Muscle layer of colon (tissue), 2 donors: Measurements from ENCODE around the gene ADCY7.

Experiments
- H3K27ac ChIP-seq: one replicate; pipeline ENCODE4 v1.7.0; 2013; ENCODE audit warnings: low read depth, mild to moderate bottlenecking, low read length, moderate library complexity
- H3K27me3 ChIP-seq, 2 donors: one replicate each; pipeline ENCODE4 v1.7.0; 2013; ENCODE audit warnings: low read length in 2 of 2, mild to moderate bottlenecking in 2 of 2; ENCODE audit not compliant: insufficient read depth in 2 of 2, control insufficient read depth in 1 of 2
- H3K36me3 ChIP-seq: one replicate; pipeline ENCODE4 v1.7.0; 2013; ENCODE audit warnings: mild to moderate bottlenecking, low read length; ENCODE audit not compliant: insufficient read depth
- H3K4me1 ChIP-seq: one replicate; pipeline ENCODE4 v1.7.0; 2013; ENCODE audit warnings: mild to moderate bottlenecking, low read length; ENCODE audit not compliant: insufficient read depth
- H3K4me3 ChIP-seq, 2 donors: one replicate each; pipeline ENCODE4 v1.7.0; 2013; ENCODE audit warnings: low read length in 2 of 2, low read depth in 1 of 2, mild to moderate bottlenecking in 1 of 2, moderate library complexity in 1 of 2
- H3K9ac ChIP-seq: one replicate; pipeline ENCODE4 v1.7.0; 2013; ENCODE audit warnings: low read length
- H3K9me3 ChIP-seq: one replicate; pipeline ENCODE4 v1.7.0; 2013; ENCODE audit warnings: mild to moderate bottlenecking, low read length
- donor health status: abdominal sarcoma.
- donor health status: Adenocarcinoma of cecum.

Gene ADCY7

DNA sequence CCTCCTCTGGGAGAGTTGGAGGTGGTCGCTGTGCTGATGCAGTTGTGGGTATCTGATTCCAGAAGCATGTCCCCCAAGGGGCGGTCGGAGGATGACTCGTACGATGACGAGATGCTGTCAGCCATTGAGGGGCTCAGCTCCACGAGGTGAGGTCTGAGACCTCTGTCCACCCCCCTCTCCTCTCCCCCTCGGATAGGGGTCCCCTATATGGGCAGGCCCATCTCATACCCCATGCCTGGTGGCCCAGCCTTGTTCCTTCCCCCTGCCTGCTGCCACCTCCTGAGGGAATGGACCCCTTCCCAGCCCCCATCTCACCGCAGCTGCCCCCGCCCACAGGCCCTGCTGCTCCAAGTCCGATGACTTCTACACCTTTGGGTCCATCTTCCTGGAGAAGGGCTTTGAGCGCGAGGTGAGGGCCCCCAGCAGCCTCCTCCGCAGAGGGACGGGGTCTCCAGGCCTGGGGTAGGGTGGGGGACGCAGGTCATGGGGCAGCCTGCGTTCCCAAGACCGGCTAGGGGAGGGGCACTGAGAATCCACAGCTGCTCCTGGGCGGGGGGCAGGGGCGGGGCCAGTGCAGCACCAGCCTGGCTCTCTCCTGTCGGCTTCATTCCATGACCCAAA is 39.2 kb downstream of the ADCY7 start:
- no peaks in the 10 kb centered on the region for H3K4me1 ChIP-seq
- no peak overlapping the region for H3K4me3 ChIP-seq
- no peaks in the 10 kb centered on the region for H3K27me3 ChIP-seq
- no peaks in the 10 kb centered on the region for H3K9me3 ChIP-seq
- H3K9ac ChIP-seq = no peak overlapping the region
- no peak overlapping the region for H3K27ac ChIP-seq
- H3K36me3 ChIP-seq = no peaks in the 10 kb centered on the region

DNA sequence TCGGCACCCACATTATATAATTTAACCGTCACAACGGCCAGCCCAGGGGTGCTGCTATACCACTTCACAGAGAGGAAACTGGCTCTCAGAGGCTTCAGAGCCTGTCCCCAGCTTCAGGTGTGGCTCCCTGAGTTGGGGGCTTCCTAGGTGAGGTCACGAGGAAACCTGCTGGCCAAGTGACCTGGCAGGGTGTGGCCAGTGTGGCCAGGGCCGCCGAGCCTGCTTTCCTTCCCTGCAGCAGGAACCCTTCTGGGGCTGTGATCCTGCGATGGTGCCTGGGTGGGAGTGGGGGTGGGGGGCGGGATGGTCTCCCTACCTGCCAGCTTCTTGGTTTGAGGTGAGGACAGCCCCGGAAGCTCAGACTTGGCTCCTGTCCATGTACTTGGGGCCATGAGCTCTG is 39.9 kb downstream of the ADCY7 start:
- Histone ChIP-seq H3K4me1 (no peaks in the 10 kb centered on the region), H3K27me3 (no peaks in the 10 kb centered on the region), H3K36me3 (no peaks in the 10 kb centered on the region), H3K9me3 (no peaks in the 10 kb centered on the region), H3K27ac (no peak overlapping the region), H3K4me3 (no peak overlapping the region), H3K9ac (no peak overlapping the region)

DNA sequence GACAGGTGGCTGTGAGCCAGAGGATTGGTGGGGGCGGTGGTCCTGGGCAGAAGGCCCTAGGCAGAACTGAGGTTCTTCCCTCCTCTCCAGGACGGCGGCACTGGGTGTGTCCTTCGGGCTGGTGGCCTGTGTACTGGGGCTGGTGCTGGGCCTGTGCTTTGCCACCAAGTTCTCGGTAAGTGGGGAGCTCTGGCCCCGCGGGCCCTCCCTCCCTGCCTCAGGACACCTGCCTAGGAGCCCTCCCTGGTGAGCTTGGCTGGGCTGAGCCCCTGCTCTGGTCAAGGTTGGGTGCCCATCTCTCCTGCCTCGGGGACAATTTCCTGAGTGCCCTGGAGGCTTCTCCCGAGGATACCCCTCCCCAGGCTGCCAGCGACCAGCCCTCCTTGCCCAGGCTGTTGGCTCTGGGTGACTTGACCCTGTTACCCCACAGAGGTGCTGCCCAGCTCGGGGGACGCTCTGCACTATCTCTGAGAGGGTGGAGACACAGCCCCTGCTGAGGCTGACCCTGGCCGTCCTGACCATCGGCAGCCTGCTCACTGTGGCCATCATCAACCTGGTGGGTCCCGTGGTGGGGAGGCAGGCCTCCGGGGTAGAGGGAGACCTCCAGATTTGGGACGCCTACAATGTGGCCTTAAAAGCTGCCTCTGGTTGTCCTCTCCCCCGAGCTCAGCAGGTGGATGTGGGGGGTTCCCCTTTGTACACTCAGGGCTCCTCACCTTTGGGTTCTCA is 42.0 kb downstream of the ADCY7 start:
- Histone ChIP-seq H3K9ac (no peak overlapping the region), H3K27ac (no peak overlapping the region), H3K36me3 (peaks cover 12% of the 10 kb centered on the region), H3K27me3 (no peaks in the 10 kb centered on the region), H3K4me1 (no peaks in the 10 kb centered on the region), H3K4me3 (no peak overlapping the region), H3K9me3 (no peaks in the 10 kb centered on the region)

DNA sequence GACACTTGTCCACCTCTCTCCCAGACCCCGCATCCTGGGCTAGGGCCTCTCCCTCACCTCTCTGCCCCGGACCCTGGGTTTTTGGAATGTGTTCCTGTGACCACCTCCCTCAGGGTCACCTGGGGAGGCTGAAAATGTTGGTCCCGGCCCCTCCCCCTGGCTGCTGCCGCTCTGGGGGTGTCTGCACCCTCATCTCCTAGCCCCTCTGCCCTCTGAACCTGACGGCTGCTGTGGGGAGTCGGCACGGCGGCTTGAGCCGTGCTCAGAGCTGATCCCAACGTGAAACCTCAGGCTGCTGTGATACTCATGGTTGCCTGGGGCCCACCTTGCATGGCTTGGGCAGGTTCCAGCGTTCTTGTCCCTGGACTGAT is 42.8 kb downstream of the ADCY7 start:
- Histone ChIP-seq H3K36me3 (peaks cover 15% of the 10 kb centered on the region), H3K27me3 (no peaks in the 10 kb centered on the region), H3K27ac (no peak overlapping the region), H3K4me1 (no peaks in the 10 kb centered on the region), H3K9ac (no peak overlapping the region), H3K4me3 (no peak overlapping the region), H3K9me3 (no peaks in the 10 kb centered on the region)

DNA sequence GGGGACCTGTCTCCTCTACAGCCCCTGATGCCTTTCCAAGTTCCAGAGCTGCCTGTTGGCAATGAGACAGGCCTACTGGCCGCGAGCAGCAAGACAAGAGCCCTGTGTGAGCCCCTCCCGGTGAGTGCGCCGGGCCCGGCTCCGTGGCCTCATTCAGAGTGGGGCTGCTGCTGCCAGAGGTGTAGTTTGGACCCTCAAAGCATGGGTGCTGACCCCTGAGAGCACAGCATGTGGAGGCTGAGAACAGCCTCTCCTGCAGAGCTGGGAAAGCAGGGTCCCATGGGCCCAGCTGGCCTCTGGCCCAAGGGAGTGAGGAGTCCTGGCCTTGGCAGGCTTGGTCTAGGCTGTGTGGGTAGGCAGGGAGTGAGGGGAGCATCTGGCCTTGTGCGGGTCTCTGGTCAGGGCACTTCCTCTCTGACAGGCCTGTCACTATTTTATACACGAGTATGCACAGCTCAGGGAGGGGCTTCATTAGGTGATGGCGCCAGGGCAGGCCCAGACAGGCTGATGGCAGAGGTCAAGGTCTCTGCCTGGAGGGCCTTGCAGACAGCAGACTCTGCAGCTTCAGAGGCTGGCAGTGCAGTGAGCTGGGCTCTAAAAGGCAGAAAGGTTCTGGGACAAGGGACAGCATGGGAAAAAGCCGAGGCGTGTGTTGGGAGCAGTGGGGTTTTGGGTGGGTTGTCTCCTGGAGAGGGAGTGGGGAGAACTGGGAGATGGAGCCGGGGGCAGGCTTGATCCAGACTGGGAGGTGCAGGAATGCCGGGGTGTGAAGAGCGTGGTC is 43.4 kb downstream of the ADCY7 start:
- Histone ChIP-seq H3K36me3 (peaks cover 20% of the 10 kb centered on the region), H3K4me3 (no peak overlapping the region), H3K9ac (no peak overlapping the region), H3K9me3 (no peaks in the 10 kb centered on the region), H3K27me3 (no peaks in the 10 kb centered on the region), H3K4me1 (no peaks in the 10 kb centered on the region), H3K27ac (no peak overlapping the region)

DNA sequence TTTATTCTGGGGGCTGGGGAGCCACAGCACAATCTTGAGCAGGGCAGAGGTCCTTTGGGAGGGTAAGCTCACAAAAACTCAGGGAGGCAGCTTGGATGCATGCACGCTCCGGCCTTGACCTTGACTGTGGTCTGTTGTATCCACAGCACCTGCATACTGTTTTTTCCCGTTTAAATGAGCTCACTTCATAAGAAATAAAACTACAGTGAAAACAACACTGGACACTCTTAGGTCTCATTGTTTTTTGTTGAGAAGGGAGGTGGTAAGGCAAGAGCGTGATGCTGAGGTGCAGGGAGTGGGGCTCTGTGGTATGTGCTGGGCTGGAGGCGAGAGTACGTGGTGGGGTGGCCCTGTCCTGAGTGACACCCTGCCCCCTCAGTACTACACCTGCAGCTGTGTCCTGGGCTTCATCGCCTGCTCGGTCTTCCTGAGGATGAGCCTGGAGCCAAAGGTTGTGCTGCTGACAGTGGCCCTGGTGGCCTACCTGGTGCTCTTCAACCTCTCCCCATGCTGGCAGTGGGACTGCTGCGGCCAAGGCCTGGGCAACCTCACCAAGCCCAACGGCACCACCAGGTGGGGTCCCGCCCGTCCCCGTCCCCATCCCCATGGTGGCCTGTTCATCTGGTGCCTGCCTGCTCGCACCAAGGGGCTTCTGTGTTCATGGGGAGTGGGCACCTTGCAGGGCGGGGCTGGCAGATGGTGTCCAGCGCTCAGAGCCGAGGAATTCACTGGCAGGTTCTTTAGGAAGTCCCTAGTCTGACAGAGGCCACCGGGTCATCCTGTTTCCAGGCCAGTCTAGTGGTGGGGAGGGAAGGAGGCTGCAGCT is 44.2 kb downstream of the ADCY7 start:
- Histone ChIP-seq H3K9ac (no peak overlapping the region), H3K36me3 (peaks cover 28% of the 10 kb centered on the region), H3K27ac (no peak overlapping the region), H3K9me3 (no peaks in the 10 kb centered on the region), H3K4me3 (no peak overlapping the region), H3K4me1 (peaks cover 8% of the 10 kb centered on the region), H3K27me3 (no peaks in the 10 kb centered on the region)

DNA sequence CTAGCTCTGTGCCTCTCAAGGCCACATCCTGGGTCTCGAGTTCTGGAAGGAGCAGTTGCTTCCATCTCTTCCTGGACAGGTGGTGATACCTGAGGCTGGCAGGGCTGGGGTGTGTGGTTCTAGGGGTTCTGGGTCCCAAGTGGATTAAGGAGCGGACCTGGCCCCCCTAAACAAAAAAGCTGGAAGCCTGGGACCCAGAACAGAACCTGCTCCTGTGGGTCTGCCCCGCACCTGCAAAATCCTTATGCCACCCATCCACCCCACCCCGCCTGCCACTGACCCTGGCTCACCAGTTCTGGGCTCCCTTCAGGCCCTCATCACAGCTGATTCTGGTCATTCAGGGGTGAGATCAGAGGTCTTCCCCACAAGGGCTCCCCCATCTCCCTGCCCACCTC is 44.8 kb downstream of the ADCY7 start:
- no peak overlapping the region for H3K9ac ChIP-seq
- H3K27ac ChIP-seq = no peak overlapping the region
- H3K36me3 ChIP-seq = peaks cover 35% of the 10 kb centered on the region
- no peaks in the 10 kb centered on the region for H3K9me3 ChIP-seq
- peaks cover 14% of the 10 kb centered on the region for H3K4me1 ChIP-seq
- no peaks in the 10 kb centered on the region for H3K27me3 ChIP-seq
- no peak overlapping the region for H3K4me3 ChIP-seq

DNA sequence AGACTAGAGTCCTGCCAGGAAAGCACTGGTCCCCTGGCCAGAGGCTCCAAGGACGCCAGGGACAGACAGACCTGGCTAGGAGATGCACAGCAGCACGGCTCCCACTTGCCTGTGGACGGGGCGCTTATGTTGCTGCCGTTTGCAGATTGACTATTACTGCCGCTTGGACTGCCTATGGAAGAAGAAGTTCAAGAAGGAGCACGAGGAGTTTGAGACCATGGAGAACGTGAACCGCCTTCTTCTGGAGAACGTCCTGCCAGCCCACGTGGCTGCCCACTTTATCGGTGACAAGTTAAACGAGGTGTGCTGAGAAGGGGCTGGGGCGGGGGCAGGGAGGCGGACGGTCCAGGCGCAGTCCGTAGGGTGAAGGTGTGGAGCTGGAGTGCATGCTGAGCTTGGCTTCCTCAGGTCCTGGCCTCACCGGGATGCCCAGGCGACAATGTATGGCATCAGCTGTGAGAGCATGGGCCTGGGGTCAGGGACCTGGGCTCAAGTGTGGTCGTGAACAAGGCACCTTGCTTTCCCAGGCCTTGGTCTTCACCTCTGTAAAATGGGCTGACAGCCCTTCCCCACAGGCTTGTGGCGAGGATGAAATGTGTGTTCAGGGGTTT is 45.6 kb downstream of the ADCY7 start:
- H3K27ac ChIP-seq = no peak overlapping the region
- H3K4me3 ChIP-seq = no peak overlapping the region
- no peaks in the 10 kb centered on the region for H3K27me3 ChIP-seq
- no peak overlapping the region for H3K9ac ChIP-seq
- peaks cover 19% of the 10 kb centered on the region for H3K4me1 ChIP-seq
- H3K9me3 ChIP-seq = no peaks in the 10 kb centered on the region
- peaks cover 41% of the 10 kb centered on the region for H3K36me3 ChIP-seq

DNA sequence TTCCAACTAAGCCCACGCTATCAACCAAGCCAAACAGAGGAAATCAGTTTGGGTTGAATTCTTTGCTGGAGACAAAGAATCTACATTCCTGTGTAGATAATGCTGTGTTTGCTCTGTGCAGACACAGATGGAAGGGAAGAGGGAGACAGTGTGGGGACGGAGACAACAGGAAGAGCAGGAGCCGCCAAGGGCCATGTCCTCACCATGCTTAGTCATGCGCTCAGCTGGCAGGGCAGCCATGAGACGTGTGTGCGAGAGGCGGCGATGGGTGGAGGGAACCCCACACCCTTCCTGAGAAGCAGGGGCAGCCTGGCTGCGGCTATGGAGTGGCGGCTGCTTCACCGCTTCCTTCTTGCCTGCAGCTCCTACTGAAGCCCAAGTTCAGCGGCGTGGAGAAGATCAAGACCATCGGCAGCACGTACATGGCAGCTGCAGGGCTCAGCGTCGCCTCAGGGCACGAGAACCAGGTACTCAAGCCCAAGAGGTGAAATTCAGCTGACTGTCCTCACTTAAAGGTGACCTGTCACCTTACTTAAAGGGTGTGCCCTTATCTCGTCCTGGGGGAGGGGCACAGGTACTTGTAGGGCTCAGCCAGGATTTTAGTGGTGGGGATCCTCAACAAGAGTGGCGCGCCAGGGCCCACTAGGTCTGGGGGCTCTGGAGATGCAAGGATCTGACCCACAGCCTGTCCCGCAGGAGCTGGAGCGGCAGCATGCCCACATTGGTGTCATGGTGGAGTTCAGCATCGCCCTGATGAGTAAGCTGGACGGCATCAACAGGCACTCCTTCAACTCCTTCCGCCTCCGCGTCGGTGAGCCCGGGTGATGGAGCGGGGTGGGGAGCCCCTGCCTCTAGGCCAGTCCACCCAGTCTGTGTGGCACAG is 47.5 kb downstream of the ADCY7 start:
- Histone ChIP-seq H3K27ac (no peak overlapping the region), H3K9ac (no peak overlapping the region), H3K4me3 (no peak overlapping the region), H3K36me3 (peaks cover 50% of the 10 kb centered on the region), H3K27me3 (no peaks in the 10 kb centered on the region), H3K9me3 (no peaks in the 10 kb centered on the region), H3K4me1 (peaks cover 19% of the 10 kb centered on the region)

DNA sequence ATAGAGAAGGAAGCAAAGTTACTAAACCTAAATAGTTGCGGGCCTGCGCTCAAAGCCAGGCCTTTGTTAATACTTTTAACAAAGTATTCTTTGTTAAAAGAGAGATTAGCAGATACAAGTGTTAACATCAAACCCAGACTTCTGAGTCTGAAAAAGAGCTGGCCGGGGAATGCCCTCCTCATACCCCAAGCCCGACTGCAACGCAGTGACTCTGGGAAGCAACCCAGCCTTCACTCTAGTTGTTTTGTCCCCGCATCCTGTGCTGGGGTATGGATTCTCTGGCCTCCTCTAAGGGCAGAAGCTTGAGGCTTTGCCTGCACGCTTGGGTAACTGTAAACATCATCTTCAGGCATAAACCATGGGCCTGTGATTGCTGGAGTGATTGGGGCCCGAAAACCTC is 48.3 kb downstream of the ADCY7 start:
- Histone ChIP-seq H3K36me3 (peaks cover 53% of the 10 kb centered on the region), H3K4me3 (no peak overlapping the region), H3K9me3 (no peaks in the 10 kb centered on the region), H3K27me3 (no peaks in the 10 kb centered on the region), H3K4me1 (peaks cover 19% of the 10 kb centered on the region), H3K27ac (no peak overlapping the region), H3K9ac (no peak overlapping the region)
